HEK293T (cell line): ENCODE results near the gene MEI1.

Source experiments
- CTBP1 ChIP-seq: fragments of 450-650 bp; IDR thresholded peaks from 2 replicates; pipeline ENCODE4 v1.6.1; 2016; ENCODE audit warnings: borderline replicate concordance
- FOXK2 ChIP-seq: fragments of 450-650 bp; IDR thresholded peaks from 2 replicates; pipeline ENCODE4 v1.6.1; 2016; ENCODE audit warnings: mild to moderate bottlenecking
- FOXM1 ChIP-seq: fragments of 450-650 bp; IDR thresholded peaks from 2 replicates; pipeline ENCODE4 v1.6.1; 2017; ENCODE audit warnings: mild to moderate bottlenecking, borderline replicate concordance
- L3MBTL2 ChIP-seq: fragments of 450-650 bp; conservative IDR thresholded peaks from 2 replicates; pipeline ENCODE4 v1.6.1; 2016; ENCODE audit warnings: mild to moderate bottlenecking
- SP1 ChIP-seq: fragments of 450-650 bp; IDR thresholded peaks from 2 replicates; pipeline ENCODE4 v1.6.1; 2017
- SUZ12 ChIP-seq: fragments of 450-650 bp; IDR thresholded peaks from 2 replicates; pipeline ENCODE4 v1.6.1; 2016; ENCODE audit warnings: mild to moderate bottlenecking
- TF ChIP-seq, protein P1 (sequence below): fragments of 450-650 bp; IDR thresholded peaks from 2 replicates; pipeline ENCODE4 v1.6.1; 2016

DNA sequence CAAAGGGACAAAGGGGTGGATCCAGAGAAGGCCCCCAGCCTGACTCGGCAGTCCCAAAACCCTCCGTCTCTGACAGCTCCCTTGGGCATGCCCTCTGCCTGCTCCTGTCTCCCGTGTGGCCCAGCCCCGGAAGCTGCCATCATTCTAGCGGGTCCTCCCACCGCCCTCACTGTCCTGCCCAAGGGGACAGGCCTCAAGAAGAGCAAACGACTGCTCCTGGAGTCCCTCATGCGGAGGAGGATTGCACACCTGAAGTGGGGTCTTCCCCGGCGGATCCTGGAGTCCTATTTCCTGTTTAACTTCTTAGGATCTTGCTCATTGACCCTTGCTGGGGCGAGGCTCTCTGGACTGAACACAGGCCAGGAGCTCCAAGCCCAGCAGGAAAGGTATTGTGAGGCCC, 2.6 kb upstream of the MEI1 start:
- no peak for TF ChIP-seq SP1
- no peak for TF ChIP-seq SUZ12
- TF ChIP-seq, protein P1, sequence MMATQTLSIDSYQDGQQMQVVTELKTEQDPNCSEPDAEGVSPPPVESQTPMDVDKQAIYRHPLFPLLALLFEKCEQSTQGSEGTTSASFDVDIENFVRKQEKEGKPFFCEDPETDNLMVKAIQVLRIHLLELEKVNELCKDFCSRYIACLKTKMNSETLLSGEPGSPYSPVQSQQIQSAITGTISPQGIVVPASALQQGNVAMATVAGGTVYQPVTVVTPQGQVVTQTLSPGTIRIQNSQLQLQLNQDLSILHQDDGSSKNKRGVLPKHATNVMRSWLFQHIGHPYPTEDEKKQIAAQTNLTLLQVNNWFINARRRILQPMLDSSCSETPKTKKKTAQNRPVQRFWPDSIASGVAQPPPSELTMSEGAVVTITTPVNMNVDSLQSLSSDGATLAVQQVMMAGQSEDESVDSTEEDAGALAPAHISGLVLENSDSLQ = no peak
- TF ChIP-seq CTBP1 = no peak
- no peak for TF ChIP-seq FOXK2
- TF ChIP-seq FOXM1 = no peak
- TF ChIP-seq L3MBTL2 = no peak
